GM12891 (cell line): Measurements from ENCODE around the gene LRP5.

ENCODE experiments used
- PAX5 ChIP-seq: IDR thresholded peaks from 2 replicates; pipeline ENCODE4 v1.6.1; 2011; ENCODE audit warnings: low read length, moderate library complexity, mild to moderate bottlenecking; ENCODE audit not compliant: insufficient read depth, severe bottlenecking
- POLR2A ChIP-seq: IDR thresholded peaks from 2 replicates; pipeline ENCODE4 v1.6.1; 2011; ENCODE audit warnings: low read depth, low read length, control low read depth
- POLR2AphosphoS5 ChIP-seq: IDR thresholded peaks from 2 replicates; pipeline ENCODE4 v1.6.1; 2011; ENCODE audit warnings: low read depth, low read length, control low read depth
- SPI1 ChIP-seq: IDR thresholded peaks from 2 replicates; pipeline ENCODE4 v1.6.1; 2011; ENCODE audit warnings: low read depth, low read length, control low read depth
- TAF1 ChIP-seq: IDR thresholded peaks from 2 replicates; pipeline ENCODE4 v1.6.1; 2011; ENCODE audit warnings: low read depth, low read length, control low read depth

DNA sequence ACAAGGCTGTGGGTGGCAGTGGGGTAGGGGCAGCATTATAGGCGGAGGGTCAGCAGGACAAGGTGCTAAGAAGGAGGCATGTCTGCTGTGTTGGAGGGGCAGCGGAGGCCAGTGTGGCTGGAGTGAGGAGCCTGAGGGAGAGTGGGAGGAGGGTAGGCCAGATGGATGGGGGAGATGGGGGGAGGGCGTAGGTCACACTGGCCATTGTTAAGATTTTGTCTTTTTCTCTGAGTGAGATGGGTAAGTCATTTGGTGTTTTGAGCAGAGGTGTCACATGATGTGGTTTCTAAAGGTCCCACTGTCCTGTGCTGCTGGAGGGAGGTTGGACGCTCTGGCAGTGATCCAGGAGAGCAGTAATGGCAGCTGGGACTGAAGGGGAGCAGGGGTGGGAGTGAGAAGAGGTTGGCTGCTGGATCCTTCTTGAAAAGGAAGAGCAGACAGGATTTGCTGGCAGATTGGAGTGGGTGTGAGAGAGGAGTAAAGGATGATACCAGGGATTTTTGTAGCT is 158.0 kb downstream of the LRP5 start:
- TF ChIP-seq POLR2A (no peak), POLR2AphosphoS5 (no peak), TAF1 (no peak), PAX5 (no peak), SPI1 (no peak)
